Subcutaneous abdominal adipose tissue (tissue), 5 donors: ENCODE data around the gene C17orf114.

Source experiments
- H3K27ac ChIP-seq: one replicate; pipeline ENCODE4 v1.7.0; 2013; ENCODE audit warnings: low read depth, mild to moderate bottlenecking, inconsistent platforms, low read length, moderate library complexity
- H3K27me3 ChIP-seq, 5 donors: one replicate each; pipeline ENCODE4 v1.7.0; 2013; ENCODE audit warnings: low read length in 5 of 5, inconsistent platforms in 1 of 5; ENCODE audit not compliant: control insufficient read depth in 5 of 5, insufficient read depth in 4 of 5
- H3K36me3 ChIP-seq, 5 donors: one replicate each; pipeline ENCODE4 v1.7.0; 2013; ENCODE audit warnings: low read length in 5 of 5; ENCODE audit not compliant: control insufficient read depth in 5 of 5, insufficient read depth in 5 of 5
- H3K4me1 ChIP-seq, 5 donors: one replicate each; pipeline ENCODE4 v1.7.0; 2013; ENCODE audit warnings: low read length in 5 of 5, mild to moderate bottlenecking in 3 of 5, moderate library complexity in 1 of 5; ENCODE audit not compliant: control insufficient read depth in 5 of 5, insufficient read depth in 5 of 5
- H3K4me3 ChIP-seq, 5 donors: one replicate each; pipeline ENCODE4 v1.7.0; 2013; ENCODE audit warnings: low read length in 5 of 5, low read depth in 1 of 5
- H3K9ac ChIP-seq, 5 donors: one replicate each; pipeline ENCODE4 v1.7.0; 2013; ENCODE audit warnings: low read length in 5 of 5, mild to moderate bottlenecking in 4 of 5, moderate library complexity in 3 of 5
- H3K9me3 ChIP-seq, 5 donors: one replicate each; pipeline ENCODE4 v1.7.0; 2013; ENCODE audit warnings: low read length in 5 of 5; ENCODE audit not compliant: control insufficient read depth in 5 of 5
- donor health status: healthy.
- donor health status: healthy.
- donor health status: healthy.
- donor health status: healthy.
- donor health status: healthy.

Gene C17orf114

GRCh38 chr17:4802228-4802627 lies at the start of gene C17orf114:
C17orf114 (minus strand) TSS chr17:4802328.
- Histone ChIP-seq H3K27ac (no peak within 1 kb of the TSS), H3K27me3 (no peaks in the 10 kb centered on the region), H3K4me1 (peaks cover 0 to 9% (median 6%) of the 10 kb centered on the region in 5 donors), H3K9me3 (no peaks in the 10 kb centered on the region), H3K9ac (peak within 1 kb of the TSS in 1 of 5 donors; percentile 17), H3K4me3 (no peak within 1 kb of the TSS), H3K36me3 (peaks cover 0 to 23% (median 18%) of the 10 kb centered on the region in 5 donors)

- no peak overlapping the region for H3K9ac ChIP-seq
Observed at GRCh38 chr17:4851084-4851483, 49.0 kb upstream of the C17orf114 start.

GRCh38 chr17:4850246-4850645 lies 48.1 kb upstream of the C17orf114 start:
- H3K27me3 ChIP-seq, result no peaks in the 10 kb centered on the region

More at GRCh38 chr17:4851084-4851483, 49.0 kb upstream of the C17orf114 start:
- Histone ChIP-seq H3K4me3 (no peak overlapping the region), H3K36me3 (peaks cover 0 to 10% (median 5%) of the 10 kb centered on the region in 5 donors), H3K27me3 (no peaks in the 10 kb centered on the region), H3K9me3 (no peaks in the 10 kb centered on the region), H3K27ac (no peak overlapping the region), H3K4me1 (peaks cover 0 to 20% (median 0%) of the 10 kb centered on the region in 5 donors)

GRCh38 chr17:4849011-4849536 lies 46.9 kb upstream of the C17orf114 start:
- Histone ChIP-seq H3K27me3 (no peaks in the 10 kb centered on the region), H3K36me3 (peaks cover 0 to 5% (median 2%) of the 10 kb centered on the region in 5 donors), H3K9me3 (no peaks in the 10 kb centered on the region), H3K4me1 (peaks cover 0 to 28% (median 0%) of the 10 kb centered on the region in 5 donors), H3K9ac (no peak overlapping the region), H3K4me3 (no peak overlapping the region), H3K27ac (no peak overlapping the region)

More at GRCh38 chr17:4850246-4850645, 48.1 kb upstream of the C17orf114 start:
- H3K4me1 ChIP-seq, result peaks cover 0 to 20% (median 0%) of the 10 kb centered on the region in 5 donors
- no peak overlapping the region for H3K27ac ChIP-seq
- peaks cover 0 to 10% (median 5%) of the 10 kb centered on the region in 5 donors for H3K36me3 ChIP-seq
- H3K4me3 ChIP-seq, result no peak overlapping the region
- no peaks in the 10 kb centered on the region for H3K9me3 ChIP-seq
- H3K9ac ChIP-seq, result no peak overlapping the region

GRCh38 chr17:4846635-4847390 lies 44.7 kb upstream of the C17orf114 start:
- Histone ChIP-seq H3K4me1 (peaks cover 0 to 35% (median 0%) of the 10 kb centered on the region in 5 donors), H3K4me3 (no peak overlapping the region), H3K27me3 (no peaks in the 10 kb centered on the region), H3K9ac (no peak overlapping the region), H3K36me3 (peaks cover 0 to 3% (median 2%) of the 10 kb centered on the region in 5 donors), H3K9me3 (no peaks in the 10 kb centered on the region), H3K27ac (no peak overlapping the region)

- H3K4me3 ChIP-seq, result no peak overlapping the region
- H3K9me3 ChIP-seq, result no peaks in the 10 kb centered on the region
- H3K9ac ChIP-seq, result no peak overlapping the region
- no peak overlapping the region for H3K27ac ChIP-seq
- no peaks in the 10 kb centered on the region for H3K27me3 ChIP-seq
- H3K4me1 ChIP-seq, result peaks cover 0 to 26% (median 0%) of the 10 kb centered on the region in 5 donors
- H3K36me3 ChIP-seq, result peaks cover 0 to 3% (median 2%) of the 10 kb centered on the region in 5 donors
Observed at GRCh38 chr17:4845118-4845517, 43.0 kb upstream of the C17orf114 start.

GRCh38 chr17:4843321-4844000 lies 41.3 kb upstream of the C17orf114 start:
- Histone ChIP-seq H3K4me1 (peaks cover 0 to 23% (median 6%) of the 10 kb centered on the region in 5 donors), H3K9ac (no peak overlapping the region), H3K27me3 (no peaks in the 10 kb centered on the region), H3K4me3 (no peak overlapping the region), H3K9me3 (no peaks in the 10 kb centered on the region), H3K27ac (no peak overlapping the region), H3K36me3 (peaks cover 0 to 3% (median 0%) of the 10 kb centered on the region in 5 donors)

GRCh38 chr17:4842376-4842775 lies 40.2 kb upstream of the C17orf114 start:
- H3K27ac ChIP-seq, result no peak overlapping the region
- H3K4me1 ChIP-seq, result peaks cover 2 to 29% (median 17%) of the 10 kb centered on the region in 5 donors

GRCh38 chr17:4840893-4841242 lies 38.7 kb upstream of the C17orf114 start:
- H3K36me3 ChIP-seq, result peaks cover 0 to 3% (median 0%) of the 10 kb centered on the region in 5 donors
- H3K27me3 ChIP-seq, result no peaks in the 10 kb centered on the region
- peaks cover 2 to 36% (median 22%) of the 10 kb centered on the region in 5 donors for H3K4me1 ChIP-seq
- no peaks in the 10 kb centered on the region for H3K9me3 ChIP-seq
- H3K4me3 ChIP-seq, result no peak overlapping the region
- H3K9ac ChIP-seq, result peak overlapping the region in 1 of 5 donors; percentile 23
- H3K27ac ChIP-seq, result no peak overlapping the region

More at GRCh38 chr17:4842376-4842775, 40.2 kb upstream of the C17orf114 start:
- no peaks in the 10 kb centered on the region for H3K9me3 ChIP-seq
- H3K36me3 ChIP-seq, result peaks cover 0 to 6% (median 0%) of the 10 kb centered on the region in 5 donors
- no peak overlapping the region for H3K9ac ChIP-seq
- H3K4me3 ChIP-seq, result no peak overlapping the region
- no peaks in the 10 kb centered on the region for H3K27me3 ChIP-seq
